GM18499 (cell line): ENCODE data around the gene NEO1.

ENCODE experiments used
- ATAC-seq: cut with Tn5 transposase; IDR thresholded peaks from one replicate; pipeline ENCODE4 v1.9.1; 2021; ENCODE audit warnings: moderate number of reproducible peaks; ENCODE audit not compliant: insufficient read depth, unreplicated experiment

NEO1 gene

DNA sequence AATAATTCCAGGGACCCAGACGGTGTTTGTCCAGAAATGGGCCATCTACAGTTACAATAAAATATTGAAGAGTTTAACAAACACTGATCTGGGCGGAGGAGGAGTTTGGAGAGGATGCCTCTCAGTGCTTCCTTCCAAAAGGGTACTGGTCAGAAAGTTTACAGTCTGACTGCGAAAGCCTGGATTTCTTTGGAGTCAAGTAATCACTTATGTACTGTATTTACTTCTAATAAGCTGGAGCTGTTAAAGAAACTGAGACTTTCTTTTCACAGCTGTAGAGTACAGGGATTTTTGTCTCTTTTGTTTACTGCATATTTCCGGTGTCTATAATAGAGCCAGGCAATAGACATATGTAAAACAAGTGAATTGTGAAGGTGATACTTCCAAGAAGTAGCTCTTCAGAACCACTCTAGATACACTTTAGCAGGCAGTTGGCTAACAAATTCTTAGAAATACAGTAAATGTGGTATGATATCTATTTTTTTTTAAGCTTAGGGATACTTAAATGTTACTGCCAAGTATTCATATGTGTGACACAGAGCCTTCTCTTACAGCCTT lies 22.1 kb upstream of the NEO1 start:
- no peak for ATAC-seq

DNA sequence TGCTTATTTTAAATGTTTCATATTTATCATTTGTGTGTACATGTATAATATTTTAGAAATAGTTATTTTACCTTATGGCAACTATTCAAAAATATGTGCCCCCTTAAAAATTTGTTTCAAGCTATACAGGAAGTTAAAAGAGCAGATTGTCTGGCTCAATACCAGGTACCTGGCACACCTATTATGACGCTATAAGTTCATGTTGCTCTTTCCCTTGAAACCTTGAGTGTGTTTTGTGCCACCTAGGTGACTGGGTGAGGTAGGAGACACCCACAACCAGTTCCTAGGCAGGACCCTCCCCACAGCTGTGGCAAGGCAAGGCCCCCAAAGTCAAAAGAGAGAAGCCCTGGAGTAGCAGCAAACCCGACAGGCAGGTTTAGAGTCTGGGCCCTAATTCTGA lies 20.6 kb upstream of the NEO1 start:
- no peak for ATAC-seq

DNA sequence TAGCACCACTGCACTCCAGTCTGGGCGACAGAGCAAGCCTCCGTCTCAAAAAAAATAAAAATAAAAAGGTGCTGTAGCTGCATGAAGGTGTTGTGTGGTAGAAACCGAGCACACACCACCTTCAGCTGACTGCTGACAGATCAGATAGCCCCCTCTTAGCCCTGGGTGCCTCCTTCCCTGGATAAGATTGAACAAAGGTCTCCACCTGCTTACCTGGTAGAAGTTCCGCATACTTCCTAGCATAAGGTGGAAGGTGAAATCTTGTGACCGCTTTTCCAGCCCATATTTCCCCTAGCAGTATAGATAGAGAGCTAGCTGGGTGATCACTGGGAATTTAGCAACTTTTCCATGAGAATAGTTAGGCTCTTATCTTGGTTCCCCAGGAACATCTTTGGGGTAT lies 18.7 kb upstream of the NEO1 start:
- no peak for ATAC-seq

DNA sequence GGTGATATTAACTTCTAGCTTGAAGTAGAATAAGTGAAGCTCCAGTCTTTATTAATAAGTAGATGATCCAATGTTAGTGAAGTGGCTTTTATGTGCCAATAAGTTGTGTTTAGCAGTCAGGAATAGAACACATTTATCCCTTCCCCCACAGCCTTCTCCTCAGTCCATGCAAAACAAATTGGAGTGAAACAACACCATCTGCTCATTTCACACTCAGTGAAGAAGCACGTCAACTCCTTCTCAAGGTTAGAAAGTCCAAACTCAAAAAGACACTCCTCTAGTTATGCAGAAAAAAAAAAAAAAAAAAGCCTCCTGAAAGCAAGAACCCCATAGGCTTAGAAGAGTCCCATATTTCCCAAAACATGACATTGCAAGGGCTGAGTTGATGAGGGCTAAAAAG lies 18.0 kb upstream of the NEO1 start:
- no peak for ATAC-seq

DNA sequence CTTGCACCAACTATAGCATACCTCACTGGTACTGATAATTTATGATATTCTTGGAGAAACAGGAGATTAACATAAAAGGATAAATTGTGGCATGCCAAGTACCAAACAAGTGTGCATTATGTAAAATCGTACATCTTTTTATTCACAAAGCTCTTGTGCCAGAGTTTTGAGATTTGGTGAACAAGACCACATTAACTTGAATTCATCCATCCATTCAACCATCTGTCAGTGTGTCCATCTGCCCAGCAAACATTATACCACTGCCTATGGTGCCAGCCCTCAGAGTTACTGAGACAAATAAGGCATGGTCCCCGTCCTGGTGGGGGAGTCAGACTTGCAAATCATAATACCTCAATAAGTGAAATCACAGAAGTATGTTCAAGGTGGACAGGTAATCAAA lies 17.0 kb upstream of the NEO1 start:
- ATAC-seq = no peak

DNA sequence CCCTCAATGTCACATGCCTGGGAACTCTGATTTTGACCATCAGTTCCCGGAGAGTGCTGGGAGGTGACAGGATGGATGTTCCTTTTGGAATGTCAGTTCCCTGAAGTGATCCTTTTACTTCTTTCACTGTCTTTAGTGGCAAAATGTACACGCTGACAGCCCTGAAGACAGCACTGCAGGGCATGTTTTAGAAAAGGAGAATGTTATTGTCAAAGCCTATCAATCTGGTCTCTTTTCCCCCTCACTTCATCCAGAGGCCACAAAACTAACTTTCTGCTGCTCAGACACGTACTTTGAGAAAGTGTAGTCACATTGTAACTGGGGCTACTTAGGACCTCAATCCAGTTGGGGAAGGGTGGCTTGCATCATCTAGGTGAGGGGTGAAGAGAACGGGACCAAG lies 14.0 kb upstream of the NEO1 start:
- ATAC-seq = no peak

DNA sequence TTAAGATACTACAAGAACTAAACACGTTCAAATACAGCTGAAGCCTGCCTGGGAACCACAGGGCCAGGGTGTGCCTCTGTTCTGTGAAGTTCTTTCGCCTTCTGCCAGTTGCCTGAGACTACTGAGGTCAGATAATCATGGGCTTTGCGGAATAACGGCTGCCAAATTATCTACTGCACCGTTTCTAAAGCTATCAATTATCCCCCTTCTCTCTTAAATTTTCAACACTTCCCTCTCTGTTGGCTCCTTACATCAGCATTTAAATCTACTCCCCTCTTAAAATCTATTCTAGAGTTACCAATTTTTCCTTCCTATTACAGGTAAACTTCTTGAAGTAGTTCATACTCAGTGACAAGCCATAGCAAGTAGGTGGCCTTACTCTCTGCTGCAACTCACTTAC lies 6.2 kb upstream of the NEO1 start:
- no peak for ATAC-seq

DNA sequence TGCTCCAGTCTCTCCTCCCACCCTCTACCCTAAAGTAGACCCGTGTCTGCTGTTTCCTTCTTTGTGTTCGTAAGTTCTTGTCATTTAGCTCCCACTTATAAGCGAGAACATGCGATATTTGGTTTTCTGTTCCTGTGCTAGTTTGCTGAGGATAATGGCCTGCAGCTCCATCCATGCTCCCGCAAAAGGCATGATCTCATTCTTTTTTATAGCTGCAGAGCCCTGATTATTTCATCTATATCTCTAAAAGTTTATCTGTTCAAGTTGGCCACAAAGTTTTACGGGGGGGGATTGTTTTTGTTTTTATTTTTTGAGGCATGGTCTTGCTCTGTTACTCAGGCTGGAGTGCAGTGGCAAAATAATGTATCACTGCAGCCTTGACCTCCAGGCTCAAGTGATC lies 4.4 kb upstream of the NEO1 start:
- ATAC-seq = no peak

DNA sequence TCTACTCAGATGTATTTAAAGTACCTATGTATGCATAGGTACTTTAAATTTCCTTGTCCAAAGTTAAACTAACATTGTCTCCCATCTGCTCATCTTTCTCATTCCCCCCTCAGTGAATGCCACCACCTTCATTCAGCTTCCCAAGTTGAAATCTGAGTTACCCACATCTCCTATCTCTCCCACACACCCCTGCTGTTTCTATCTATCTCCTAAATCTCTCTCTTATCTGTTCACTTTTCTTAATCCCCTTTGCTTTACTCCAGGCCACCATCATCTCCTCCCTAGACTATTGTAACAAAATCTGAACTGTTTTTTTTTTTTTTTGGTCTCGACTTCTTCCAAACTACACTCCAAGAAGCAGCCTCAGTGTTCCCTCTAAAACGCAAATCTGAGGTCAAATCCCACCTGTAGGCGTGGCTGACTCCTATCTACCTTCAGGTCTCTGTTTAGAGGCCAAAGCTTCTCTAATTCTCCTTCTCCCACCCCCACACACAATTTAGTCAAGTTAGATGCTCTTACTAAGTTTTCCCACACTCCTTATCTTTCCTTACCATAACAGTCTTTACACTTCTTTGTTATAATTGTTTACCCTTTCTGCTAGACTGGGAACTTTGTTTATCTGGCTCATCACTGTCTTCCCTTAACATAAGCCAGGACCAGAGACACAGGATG lies 3.5 kb upstream of the NEO1 start:
- no peak for ATAC-seq

DNA sequence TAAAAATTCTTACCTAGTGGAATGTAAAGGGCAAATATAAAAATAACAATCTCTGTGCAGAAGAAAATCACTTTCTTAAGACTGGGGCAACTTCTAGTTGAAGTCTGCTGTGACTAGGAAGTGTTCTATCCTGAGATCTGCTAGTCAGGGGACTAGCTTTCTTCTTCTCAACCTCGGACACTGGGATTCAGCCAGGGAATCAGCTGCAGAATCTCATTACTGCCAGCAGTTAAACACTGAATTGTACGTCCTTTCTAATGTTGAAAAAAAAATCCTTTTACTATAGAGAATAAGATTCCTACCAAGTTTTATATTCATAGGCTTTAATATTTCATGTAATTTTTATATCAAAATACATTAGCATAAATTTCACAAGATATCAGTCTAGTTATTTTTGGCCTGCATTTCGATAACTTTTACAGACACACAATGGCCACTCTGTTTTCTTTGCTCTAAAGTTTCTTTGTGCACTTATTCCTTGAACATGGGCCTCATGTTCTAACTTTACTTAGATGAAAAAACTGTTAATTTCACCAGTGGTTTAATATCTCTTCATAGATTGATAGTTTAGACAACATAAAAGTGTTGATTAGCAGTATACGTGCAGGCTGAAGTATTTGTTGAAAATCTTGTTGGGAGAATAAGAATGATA lies 2.6 kb upstream of the NEO1 start:
- ATAC-seq = no peak

DNA sequence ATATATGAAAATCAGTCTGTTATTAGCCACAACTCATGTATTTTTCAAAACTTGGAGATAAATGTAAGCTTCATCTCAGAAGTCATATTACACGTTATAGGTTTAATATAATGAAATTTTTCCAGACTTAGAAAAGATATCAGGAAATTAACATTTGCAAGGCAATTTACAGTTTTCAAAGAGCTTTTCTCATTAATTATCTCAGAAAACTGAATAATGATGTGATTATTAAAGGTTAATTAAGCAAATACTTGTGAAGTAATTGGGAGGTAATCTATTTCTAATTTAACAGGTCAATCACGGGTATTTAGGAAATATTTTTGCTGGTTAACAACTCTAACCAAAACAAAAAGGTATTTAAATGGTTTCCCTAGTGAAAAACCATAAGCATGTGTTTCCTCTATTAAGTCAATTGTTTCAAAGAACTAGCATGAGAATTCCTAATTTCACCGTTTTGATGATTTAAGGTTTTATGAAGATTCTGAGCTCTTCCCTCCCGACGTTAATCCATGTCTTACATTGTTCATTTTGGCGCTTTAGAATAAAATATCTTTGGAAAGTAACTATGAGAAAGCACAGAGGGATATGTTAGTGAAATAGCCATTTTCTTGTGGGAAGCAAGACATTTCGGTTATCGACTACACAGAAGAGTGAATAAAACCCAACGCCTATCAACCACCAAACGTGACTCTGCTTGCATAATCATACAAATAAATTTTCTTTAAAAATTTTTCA lies 1.5 kb upstream of the NEO1 start:
- ATAC-seq = no peak

DNA sequence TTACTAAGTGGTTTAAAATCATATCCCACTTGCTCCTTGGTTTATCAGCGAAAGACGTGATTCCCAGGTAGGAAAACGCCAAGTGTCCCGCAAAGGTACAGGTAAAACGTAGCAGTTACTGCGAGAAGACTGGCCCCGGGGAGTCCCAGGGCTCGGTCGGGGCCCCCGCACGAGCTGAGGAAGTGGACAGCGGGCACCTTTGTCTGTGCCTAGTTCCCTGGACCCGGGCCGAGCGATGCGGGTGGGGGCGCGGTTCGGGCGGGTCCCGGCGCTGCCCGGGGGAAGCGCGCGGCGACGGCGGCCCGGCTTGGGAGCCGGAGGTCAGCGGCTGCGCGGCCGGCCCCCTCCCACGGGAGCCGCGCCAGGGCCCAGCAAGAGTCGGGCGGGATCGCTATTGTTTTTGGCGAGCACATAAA lies 864 bp upstream of the NEO1 start:
- ATAC-seq = no peak

DNA sequence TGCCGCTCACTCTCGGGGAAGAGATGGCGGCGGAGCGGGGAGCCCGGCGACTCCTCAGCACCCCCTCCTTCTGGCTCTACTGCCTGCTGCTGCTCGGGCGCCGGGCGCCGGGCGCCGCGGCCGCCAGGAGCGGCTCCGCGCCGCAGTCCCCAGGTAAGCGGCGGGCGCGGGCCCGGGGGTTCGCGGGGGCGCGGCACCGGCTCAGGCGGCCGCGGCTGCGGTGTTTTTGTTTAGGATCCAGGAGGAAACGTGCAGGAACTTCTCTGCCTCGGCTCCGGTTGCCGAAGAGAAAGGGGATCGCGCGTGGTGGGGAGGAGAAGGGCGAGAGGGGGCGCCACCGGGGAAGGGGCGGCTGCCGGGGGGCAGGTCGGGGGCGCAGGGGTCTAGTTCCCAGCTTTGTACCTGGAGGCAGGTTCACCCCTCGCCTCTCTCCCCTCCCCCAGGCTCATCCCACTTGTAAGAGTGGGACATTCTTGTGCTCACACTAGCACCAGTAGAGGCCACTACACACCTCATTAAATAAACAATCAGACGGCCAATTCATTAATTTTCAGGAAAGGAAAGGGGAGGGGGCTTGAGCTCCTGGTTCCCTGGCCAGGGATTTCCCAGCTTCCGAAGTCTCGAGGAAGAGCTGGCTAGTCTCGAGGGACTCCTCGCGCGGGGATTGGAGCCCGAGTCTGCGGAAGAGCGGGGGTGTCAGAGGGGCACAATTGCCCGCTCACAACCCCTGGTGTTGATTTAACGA lies 562 bp downstream of the NEO1 start:
- no peak for ATAC-seq

DNA sequence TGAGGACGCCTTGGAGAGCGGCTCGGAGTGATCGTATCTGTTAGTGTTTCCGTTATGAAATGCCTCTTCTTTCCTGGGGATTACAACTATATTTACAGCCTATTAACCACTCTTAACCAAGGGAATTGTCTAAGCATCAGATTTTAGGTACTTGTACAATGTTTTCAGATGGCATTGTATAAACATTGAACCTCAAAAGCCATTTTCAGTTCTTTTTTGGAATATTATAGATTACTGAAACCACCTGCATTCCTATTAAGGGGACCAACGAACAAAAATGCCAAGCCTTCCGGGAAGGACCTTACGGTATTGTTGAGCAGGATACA lies 1.1 kb downstream of the NEO1 start:
- no peak for ATAC-seq

DNA sequence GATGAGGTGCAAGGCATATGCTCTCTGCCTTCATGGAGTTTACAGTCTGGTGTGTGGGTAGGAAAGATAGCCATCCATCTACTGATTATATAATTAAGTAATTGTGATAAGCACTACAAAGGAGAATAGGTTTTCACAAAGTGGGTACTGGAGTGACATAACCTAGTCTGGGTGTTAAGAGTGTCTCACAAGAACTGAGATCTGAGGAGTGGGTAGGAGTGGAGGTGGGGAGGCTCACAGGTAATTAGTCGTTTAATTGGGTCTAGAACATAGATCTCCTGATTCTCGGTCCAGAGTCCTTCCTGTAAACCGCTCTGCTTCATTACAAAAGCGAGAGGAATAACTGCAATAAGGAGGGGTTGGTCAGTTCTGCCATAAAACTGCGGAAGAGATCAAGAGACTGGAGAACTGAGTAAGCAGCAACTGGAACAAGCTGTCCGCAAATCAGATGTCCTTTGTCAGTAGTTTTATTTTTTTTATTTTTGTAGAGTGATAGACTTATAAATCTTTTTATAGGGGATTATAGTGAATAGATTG lies 2.2 kb downstream of the NEO1 start:
- no peak for ATAC-seq

DNA sequence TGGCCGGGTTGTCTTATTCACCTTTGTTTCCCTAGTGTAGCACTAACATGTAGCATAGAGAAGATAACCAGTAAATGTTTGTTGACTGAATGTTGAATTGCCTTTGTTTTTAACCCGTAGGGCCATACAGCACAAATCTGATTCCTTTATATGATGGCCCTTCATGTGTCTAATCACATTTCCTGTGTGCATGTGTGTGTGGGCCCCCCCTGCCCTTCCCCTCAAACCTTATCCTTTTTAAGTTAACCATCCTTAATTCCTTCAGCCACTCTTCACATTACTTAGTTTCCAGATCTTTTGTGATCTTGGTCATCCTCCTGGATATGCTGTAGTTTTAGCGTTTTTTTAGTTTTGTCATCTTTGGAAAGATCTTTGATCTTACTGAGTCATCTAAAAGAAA lies 4.2 kb downstream of the NEO1 start:
- ATAC-seq = no peak

DNA sequence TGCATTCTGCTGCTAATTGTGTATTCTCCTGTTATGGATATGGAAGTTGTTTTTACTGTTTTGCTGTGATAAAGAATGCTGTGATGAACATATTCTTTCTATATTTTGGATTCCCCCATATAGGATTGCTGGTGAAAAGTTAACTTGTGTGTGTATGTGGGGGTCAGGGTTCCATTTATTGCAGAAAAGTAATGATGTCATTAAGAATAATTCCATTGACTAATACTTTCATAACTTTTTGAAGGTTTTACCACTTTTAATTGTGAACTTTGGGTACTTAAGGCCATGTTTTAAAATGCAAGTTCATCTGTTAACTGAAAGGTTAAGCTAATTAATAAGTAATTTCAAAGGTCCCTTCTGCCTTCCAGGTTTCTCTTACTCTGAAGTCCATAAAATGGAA lies 6.2 kb downstream of the NEO1 start:
- ATAC-seq = no peak

DNA sequence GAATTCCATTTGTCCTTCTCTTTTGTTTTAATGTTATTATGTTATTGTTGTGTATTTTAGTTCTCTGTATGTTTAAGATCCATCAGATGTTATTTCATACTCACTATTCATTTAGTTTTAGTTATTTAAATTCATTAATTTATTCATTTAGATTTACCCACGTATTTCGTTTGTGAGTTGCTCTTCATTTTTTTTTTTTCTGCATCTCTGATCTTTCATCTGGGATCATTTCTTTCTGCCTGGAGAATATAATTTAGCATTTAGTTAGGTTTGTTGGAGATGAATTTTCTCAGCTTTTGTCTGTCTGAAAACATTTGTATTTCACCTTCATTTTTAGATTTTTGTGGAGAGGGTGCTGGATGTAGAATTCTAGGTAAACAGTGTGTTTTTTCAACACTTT lies 12.9 kb downstream of the NEO1 start:
- ATAC-seq = no peak

DNA sequence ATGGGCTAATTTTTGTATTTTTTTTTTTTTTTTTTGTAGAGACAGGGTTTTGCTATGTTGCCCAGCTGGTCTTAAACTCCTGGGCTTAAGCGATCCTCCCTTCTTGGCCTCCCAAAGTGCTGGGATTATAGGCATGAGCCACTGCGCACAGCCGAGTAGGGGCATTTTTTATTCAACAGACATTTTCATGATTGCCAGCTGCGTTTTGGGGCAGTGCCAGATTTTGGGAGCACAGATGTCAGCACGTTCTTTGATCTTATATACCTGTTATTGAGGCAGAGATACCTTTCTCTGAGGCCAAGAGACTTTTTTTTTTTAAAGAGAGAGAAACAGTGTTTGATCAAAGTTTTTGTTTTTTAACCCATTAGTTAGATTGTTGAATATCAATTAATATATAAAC lies 16.8 kb downstream of the NEO1 start:
- ATAC-seq = no peak

DNA sequence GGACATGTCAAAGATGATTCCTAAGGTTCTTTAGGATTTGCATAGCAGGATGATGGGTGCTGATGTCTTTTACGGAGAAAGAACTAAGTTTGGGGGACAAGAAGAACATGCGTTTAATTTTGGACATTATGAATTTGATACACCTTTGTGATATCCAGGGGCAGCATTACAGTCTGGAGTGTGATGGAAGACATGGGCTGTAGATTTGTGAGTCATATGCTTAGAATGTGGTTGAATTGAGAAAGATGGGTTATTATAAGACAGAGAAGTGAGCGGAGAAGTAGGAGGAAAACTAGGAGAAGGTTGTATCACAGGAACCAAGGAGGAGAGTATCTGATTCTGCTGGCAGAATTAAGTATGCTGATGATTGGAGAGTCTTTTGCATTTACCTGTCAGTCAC lies 20.6 kb downstream of the NEO1 start:
- ATAC-seq = no peak

DNA sequence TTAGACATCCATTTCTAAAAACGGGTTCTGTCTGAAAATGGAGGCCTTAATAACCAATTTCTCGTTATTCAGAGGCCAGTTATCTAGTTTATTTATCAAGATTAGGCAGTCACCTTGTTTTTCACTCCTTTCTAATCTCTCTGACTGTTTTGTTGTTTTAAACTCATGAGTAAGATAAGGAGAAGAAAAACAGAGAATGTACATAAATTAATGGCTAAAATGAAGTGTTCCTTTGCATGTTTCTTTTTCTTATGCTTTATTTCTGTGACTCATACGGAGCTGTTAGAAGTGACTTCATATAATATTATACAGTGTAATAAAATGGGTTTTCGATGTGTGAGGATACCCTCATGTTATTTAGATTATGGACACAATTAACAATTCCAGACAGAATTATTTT lies 22.0 kb downstream of the NEO1 start:
- ATAC-seq = no peak
